Measurements from ENCODE around the gene RALGPS1.
"Not testable (repeated sequence)": the region's sequence is repeated elsewhere in the genome, so short reads cannot be mapped to it uniquely, and the experiment has no call there.

RALGPS1 gene

GRCh38 chr9:127158786-127159324 lies 244.3 kb downstream of the RALGPS1 start:
- DNase-seq (ENCODE audit: low read depth): no peak

- DNase-seq (ENCODE audit: low read depth): no peak
Measured at GRCh38 chr9:127159325-127159801, 244.8 kb downstream of the RALGPS1 start.

- DNase-seq (ENCODE audit: low read depth): no peak
Measured at GRCh38 chr9:127159949-127160610, 245.5 kb downstream of the RALGPS1 start.

GRCh38 chr9:127161081-127161624 lies 246.6 kb downstream of the RALGPS1 start:
- DNase-seq (ENCODE audit: low read depth): no peak

- no peak for DNase-seq (ENCODE audit: low read depth)
Measured at GRCh38 chr9:127162046-127162863, 247.7 kb downstream of the RALGPS1 start.

- DNase-seq (ENCODE audit: low read depth): no peak
Measured at GRCh38 chr9:127162864-127163365, 248.3 kb downstream of the RALGPS1 start.

GRCh38 chr9:127163409-127163808 lies 248.8 kb downstream of the RALGPS1 start:
- no peak for DNase-seq (ENCODE audit: low read depth)

- DNase-seq (ENCODE audit: low read depth): no peak
Measured at GRCh38 chr9:127165116-127165515, 250.5 kb downstream of the RALGPS1 start.

GRCh38 chr9:127166111-127166510 lies 251.5 kb downstream of the RALGPS1 start:
- no peak for DNase-seq (ENCODE audit: low read depth)

- DNase-seq (ENCODE audit: low read depth): no peak
Measured at GRCh38 chr9:127166651-127167524, 252.3 kb downstream of the RALGPS1 start.

- DNase-seq (ENCODE audit: low read depth): no peak
Measured at GRCh38 chr9:127167560-127168326, 253.2 kb downstream of the RALGPS1 start.

- DNase-seq (ENCODE audit: low read depth): no peak
Measured at GRCh38 chr9:127168756-127169574, 254.4 kb downstream of the RALGPS1 start.

- no peak for DNase-seq (ENCODE audit: low read depth)
Measured at GRCh38 chr9:127169575-127169883, 254.9 kb downstream of the RALGPS1 start.

GRCh38 chr9:127170103-127170502 lies 255.5 kb downstream of the RALGPS1 start:
- no peak for DNase-seq (ENCODE audit: low read depth)

- no peak for DNase-seq (ENCODE audit: low read depth)
Measured at GRCh38 chr9:127170652-127171051, 256.1 kb downstream of the RALGPS1 start.

GRCh38 chr9:127171348-127171747 lies 256.8 kb downstream of the RALGPS1 start:
- not testable (repeated sequence) for DNase-seq (ENCODE audit: low read depth)

GRCh38 chr9:127172066-127172707 lies 257.6 kb downstream of the RALGPS1 start:
- DNase-seq (ENCODE audit: low read depth): no peak

- no peak for DNase-seq (ENCODE audit: low read depth)
Measured at GRCh38 chr9:127173063-127173462, 258.5 kb downstream of the RALGPS1 start.
